Stimulated activated CD4-positive, alpha-beta T cell treated with anti-CD3 and anti-CD28 coated beads, Interleukin-12 subunit alpha, Interleukin-12 subunit beta, amount 100 ng/mL, for 4 hours (primary cell): ENCODE data around the gene MYO7A.
A peak's percentile ranks its signal among the peaks of the same experiment; 100 is the strongest.

Source experiments
- DNase-seq: peaks from one replicate; pipeline ENCODE4 v3.0.0-alpha.2; 2020

MYO7A gene

DNA sequence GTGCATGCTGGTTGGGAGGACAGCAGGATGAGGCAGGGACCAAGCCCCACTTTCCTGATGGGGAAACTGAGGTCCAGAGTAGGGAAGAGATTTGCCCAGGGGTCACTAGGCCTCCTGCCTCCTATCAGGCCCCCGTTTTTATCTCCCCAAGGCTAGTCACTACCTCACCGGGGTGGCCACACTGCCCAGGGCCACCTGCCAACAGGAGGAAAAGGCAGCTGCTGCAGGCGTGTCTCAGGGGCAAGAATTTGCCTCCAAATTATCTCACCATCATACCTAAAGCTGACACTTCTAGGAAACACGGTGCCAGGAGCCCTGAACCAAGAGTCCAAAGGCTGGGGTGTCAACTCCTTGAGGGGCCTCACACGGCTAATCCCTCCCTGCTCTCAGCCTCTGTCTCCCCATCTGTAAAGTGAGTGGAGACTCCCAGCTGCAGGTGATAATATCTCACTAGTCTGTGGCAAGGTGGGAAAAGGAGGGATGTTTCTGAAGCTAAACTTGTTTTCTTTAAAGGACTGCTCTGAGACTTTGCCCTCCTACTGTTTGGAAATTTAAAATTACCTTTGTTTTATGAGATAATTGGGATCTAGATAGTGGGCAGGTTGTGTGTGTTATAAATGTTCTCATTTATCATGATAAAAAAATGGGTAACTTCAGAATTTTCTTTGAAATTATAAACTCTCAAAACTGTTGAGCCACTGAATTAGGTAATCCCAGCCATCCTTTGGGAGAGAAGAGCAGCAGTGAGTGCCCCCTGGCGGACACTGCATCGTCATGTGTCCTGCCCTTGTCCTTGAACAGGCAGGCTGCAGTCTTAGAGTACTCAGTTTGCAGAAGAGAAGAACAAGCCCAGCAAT is 60.0 kb downstream of the MYO7A start:
- DNase-seq: peak; percentile 60

DNA sequence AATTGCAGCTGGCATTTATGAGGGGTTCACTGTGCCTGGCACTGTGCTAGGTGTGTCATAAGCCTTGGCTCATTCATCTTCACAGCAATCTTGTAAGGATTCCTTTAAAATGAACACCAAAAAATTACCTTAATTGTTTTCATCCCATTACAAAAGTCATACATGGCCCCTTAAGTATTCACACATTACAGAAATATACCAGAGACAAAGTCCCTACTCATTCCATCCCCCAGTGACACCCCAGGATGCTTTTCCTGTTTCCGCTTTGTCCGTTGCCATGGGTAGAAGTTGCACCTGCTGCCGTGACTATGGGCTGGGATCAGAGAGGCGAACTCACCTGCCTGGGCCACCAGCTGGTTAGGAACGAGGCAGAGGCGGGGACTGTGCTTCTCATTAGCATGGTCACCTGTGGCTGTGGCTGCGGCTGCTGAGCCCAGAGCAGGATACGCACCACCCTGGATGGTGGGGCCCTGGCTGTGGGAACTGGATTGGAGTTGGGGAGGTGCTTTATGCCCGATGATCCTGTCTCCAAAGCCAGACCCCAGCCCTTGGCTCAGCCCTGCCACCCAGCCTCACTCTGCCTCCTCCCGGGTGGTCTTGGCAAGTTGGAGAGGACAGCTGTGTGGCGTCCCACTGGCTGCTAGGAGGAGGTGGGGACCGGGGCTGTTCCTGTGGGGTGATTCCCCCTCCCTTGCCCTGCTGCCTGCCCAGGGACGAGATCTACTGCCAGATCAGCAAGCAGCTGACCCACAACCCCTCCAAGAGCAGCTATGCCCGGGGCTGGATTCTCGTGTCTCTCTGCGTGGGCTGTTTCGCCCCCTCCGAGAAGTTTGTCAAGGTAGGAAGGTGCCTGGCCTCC is 60.8 kb downstream of the MYO7A start:
- no peak for DNase-seq

DNA sequence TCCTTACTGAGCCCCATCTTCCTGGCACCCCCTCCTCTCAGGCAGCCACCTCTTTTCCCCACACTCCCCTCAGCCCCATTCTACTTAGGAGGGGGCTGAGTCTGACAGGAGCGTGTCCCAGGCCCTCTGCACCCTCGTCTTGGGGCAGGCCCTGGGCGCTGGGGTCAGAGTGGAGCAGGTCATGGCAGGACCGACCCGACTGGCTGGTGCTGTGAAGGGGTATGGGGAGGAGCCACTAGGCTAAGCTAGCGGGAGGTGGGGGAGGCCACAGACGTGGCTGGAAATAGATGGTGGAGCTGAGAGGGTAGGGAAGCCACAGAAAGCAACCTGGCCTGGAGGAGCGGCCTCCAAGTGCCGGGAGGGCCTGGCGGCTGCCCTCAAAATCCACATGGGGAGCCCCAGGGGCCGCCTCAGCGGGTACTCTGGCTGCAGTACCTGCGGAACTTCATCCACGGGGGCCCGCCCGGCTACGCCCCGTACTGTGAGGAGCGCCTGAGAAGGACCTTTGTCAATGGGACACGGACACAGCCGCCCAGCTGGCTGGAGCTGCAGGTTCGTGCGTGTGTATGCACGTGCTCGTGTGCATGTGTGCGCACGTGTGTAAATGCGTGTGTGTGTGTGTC is 61.7 kb downstream of the MYO7A start:
- no peak for DNase-seq

DNA sequence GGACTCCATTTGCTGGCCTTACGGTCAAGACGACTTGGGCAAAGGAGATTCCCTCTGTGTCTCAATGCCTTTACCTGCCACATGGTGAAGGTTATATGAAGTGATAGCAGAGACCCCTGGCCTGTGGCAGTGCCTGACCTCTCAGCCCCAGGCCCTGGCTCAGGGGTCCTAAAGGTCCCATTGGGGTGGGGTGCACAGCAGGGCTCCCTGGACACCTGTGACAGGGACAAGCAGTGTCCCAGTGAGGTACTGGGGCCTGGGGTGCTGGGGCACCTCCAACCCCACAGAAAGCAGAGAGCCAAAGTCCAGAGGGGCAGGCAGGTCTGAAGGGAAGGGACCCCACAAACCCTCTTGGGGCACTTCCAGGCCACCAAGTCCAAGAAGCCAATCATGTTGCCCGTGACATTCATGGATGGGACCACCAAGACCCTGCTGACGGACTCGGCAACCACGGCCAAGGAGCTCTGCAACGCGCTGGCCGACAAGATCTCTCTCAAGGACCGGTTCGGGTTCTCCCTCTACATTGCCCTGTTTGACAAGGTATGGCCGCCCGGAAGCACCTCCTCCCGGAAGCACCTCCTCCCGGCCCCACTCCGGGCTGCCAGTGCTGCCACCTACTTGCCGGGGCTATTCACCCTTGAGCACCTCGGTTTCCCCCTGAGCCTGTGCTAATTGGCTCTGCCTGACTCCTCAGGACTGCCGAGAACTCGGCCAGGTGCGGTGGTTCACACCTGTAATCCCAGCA is 62.5 kb downstream of the MYO7A start:
- DNase-seq: no peak

DNA sequence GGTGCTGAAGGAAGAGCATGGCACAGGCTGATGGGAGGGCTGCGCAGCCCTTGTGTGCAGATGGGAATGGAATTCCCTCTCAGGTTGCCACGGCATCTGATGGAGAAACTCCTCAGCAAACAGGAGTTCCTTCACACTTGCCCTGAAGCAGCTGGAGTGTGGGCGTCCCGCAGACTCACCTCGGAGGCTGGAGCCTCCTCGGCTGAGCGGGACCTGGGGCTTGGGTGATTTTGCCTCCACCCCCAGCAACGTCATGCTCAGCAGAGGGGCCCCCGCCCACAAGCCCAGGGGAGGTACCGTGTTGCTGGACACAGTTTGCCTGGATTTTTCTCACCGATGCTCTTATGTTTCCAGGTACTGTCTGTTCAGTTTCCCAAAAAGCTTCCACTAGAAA is 63.4 kb downstream of the MYO7A start:
- no peak for DNase-seq

DNA sequence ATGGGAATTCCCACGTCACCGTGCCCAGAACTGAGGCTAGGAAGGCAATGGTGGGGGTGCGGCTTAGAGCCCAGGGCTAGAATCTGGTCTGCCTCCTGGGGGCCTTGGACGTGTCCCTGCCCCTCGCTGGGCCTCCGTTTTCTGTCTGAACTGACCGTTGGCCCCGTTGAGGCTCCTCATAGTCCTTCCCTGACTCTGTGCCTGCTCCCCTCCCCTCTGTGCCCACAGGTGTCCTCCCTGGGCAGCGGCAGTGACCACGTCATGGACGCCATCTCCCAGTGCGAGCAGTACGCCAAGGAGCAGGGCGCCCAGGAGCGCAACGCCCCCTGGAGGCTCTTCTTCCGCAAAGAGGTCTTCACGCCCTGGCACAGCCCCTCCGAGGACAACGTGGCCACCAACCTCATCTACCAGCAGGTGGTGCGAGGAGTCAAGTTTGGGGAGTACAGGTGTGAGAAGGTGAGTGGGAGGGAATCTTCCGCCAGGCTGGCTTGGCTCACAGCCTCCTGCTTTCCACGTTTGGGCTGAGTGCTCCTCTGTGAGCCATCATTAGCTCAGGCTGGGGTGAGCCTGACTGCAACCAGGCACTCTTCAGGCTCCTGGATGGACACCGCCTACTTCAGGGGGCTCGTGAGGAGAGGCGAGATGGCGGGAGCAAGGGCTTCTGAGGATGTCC is 63.9 kb downstream of the MYO7A start:
- DNase-seq: peak; percentile 47

DNA sequence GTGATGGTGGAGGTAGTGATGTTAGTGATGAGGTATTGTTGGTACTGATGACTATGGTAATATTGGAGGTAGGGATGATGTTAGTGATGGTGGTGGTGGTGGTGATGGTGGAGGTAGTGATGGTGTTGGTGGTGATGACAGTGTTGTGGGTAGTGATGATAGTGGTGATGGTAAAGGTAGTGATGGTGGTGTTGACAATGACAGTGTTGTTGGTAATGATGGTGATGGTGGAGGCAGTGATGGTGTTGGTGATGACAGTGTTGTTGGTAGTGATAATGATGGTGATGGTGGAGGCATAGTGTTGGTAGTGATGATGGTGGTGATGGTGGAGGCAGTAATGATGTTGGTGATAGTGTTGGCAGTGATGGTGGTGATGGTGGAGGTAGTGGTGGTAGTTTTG is 65.1 kb downstream of the MYO7A start:
- no peak for DNase-seq

DNA sequence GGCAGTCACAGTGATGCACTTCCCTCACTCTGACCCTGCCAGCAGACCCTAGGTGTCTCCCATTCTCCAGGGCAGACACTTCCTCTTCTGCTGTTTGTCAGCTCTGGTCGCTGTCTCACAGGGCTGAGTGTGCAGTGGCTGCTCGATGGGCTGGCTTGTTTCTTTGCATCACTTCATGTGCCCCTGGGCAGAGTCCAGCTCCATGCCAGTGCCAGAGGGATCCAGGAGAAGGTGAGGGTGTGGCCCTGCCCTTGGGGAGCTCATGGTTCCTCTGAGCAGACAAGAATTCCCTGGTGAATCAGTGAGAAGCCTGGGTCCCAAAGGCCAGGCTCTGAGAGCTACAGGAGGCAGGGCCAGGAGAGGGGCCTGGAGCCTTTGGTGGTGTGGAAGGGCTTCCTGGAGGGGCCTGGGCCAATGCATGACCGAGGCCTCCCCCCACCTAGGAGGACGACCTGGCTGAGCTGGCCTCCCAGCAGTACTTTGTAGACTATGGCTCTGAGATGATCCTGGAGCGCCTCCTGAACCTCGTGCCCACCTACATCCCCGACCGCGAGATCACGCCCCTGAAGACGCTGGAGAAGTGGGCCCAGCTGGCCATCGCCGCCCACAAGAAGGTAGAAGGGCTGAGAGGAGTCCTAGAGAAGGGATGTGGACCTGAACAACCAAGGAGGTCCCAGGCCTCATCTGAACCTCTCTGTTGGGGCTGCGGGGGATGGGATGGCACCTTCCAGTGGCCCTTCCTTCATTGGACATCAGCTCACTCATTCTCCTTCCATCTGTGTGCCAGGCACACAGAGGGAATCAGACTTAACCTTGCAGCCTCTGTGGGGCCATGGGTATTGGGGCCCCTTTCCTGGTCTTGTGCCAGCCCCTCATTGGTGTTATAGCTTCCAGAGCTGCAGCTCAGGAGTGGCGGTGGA is 66.1 kb downstream of the MYO7A start:
- DNase-seq: no peak

DNA sequence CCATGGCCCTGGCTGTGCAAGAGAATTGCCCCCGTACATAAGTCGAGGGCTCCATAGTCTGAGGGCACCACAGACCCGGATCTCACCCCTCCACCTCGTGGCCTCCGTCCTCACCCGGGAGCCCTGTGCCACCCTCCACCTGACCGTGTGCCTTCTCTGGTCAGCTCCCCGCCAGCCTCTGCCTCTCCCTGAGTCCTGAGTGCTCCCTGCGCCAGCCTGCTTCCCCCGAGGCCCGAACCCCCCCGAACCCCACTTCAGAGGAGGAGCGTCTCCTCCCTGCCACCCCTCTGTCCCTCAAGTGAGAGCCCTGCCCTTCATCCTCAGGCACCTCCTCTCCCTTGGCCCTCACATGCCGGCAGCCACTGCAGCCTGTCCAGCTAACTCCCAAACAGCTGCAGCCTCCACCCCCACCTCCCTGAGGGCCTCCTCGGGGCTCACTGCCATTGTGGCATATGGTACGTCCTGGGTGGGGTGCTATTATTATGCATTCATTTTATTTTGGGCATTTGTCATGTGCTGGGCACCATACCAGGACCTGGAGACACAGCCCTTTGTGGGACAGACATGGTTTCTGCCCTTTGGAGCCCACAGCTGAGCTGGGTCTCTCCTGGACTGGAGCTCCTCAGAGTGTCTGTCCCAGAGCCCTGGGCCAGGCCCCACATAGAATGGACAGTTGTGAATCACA is 67.2 kb downstream of the MYO7A start:
- no peak for DNase-seq

DNA sequence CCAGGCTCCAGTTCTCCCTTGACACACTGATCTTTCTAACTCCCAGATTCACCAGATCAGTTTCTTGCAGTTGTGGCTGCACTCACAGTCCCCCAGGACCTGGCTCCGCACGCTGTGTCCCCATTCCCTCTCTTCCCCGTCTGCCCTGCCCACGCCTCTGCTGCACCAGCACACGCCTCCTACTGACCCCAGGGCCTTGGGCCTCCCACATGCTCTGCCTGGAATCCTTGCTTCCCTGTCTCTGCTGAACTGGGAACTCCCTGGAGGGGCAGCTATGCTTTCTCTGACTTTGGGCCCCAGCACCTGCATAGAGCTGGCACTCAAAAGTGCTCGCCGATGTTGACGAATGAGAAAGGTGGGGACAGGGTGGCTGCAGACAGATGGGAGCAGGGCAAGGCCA is 68.9 kb downstream of the MYO7A start:
- DNase-seq: no peak

DNA sequence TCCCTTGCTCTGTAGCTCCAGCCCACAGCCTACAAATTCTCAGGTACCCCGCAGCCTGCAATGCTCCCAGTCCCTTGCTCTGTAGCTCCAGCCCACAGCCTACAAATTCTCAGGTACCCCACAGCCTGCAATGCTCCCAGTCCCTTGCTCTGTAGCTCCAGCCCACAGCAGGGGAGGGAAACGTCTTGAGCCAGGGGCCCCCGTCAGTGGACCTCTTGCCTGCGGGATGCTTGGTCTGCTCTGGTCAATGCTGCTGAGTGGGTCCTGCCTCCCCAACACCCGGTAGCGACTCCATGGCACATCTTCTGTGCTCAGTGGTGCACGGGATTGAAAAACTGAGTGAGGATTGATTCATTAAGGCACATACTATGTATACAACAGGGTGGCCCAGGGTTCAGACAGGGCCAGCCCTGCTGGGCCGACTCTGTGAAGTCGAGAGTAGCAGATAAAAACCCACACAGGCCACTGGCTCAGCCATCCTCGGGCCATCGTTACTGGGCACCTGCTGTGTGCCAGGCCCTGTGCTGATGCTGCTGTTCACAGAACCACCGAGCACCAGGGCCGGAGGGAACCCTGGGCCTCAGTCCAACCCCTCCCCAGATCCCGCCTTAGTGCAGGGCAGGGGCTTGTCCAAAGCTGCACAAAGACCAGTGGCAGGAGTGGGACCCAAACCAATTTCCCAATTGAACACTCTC is 69.7 kb downstream of the MYO7A start:
- DNase-seq: no peak

DNA sequence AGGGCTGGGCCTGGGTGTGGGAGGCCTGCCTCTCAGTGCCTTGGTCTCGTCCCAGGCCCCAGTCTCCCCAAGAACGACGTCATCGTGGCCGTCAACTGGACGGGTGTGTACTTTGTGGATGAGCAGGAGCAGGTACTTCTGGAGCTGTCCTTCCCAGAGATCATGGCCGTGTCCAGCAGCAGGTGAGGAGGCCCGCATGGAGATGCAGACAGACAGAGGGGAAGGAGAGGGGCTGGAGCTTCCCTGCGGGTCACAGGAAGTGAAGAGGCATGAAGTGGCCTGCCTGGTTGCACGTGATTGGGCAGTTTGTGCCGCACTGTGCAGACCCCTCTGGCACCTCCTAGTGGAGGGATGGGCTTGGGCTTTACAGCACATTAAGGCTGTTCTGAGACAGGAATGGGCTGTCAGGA is 70.4 kb downstream of the MYO7A start:
- DNase-seq: no peak

DNA sequence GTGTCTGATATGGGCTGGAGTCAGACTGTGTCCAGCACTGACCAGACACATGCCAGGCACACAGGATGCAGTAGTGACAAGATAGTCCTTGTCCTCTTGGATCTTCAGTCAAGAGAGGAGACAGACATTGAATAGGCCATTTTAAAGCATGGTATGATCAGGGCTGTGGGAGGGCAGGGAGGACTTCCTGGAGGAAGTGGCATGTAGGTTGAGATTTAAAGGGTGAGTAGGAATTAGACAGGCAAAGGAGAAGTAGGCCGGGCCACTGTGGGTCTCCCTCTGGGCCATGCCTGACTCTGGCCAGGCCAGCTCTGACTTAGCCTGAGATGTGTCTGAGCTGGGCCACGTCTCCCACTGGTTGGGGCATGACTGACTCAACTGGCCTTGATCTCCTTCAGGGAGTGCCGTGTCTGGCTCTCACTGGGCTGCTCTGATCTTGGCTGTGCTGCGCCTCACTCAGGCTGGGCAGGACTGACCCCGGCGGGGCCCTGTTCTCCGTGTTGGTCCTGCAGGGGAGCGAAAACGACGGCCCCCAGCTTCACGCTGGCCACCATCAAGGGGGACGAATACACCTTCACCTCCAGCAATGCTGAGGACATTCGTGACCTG is 71.2 kb downstream of the MYO7A start:
- DNase-seq: no peak

DNA sequence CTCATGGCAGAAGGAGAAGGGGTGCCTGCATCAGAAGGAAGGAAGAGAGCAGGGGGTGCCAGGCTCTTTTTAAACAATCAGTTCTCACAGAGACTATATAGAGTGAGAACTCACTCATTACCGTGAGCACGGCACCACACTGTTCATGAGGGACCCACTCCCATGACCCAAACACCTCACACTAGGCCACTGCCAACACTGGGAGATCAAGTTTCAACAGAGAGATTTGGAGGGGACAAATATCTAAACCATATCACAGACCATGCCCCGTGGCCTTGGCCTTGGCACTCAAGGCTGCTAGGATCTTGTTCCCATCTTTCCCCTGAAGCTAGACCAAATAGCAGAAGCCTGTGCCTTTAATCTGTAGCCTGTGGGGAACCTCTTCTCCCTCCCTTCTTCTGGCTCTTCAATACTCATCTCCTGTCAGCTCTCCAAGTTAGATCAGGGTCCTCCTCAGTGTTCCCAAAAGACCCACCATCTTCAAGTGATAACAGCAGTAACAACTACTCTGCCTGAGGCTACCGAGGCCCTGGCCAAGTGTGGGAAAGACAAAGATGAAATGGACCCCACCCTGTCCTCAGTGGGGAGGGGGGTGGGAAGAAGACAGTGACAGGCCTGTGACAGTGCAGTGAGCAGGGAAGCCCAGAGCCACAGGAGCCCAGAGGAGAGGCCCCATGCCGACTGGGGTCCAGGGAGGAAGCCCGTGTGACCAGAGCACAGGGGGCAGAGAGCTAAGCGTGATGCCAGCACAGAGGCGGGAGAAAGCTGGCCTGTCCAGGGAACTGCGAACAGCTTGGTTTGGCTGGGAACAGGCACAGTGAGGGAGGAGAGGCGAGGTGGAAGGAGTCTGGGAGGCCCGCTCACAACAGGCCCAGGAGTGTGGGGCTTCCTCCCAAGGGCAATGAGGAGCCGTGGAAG is 72.6 kb downstream of the MYO7A start:
- DNase-seq: no peak

DNA sequence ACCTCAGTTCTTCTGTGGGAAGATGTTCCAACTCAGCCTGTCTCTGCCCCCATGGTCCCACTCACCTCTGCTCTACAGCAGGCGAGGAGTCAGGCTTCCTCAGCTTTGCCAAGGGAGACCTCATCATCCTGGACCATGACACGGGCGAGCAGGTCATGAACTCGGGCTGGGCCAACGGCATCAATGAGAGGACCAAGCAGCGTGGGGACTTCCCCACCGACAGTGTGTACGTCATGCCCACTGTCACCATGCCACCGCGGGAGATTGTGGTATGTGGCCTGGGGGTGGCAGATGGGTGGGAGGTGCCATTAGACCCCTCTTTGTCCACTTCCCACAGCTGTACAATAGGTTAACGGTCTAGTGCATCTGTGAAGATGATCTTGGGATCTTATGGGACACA is 73.3 kb downstream of the MYO7A start:
- DNase-seq: no peak

DNA sequence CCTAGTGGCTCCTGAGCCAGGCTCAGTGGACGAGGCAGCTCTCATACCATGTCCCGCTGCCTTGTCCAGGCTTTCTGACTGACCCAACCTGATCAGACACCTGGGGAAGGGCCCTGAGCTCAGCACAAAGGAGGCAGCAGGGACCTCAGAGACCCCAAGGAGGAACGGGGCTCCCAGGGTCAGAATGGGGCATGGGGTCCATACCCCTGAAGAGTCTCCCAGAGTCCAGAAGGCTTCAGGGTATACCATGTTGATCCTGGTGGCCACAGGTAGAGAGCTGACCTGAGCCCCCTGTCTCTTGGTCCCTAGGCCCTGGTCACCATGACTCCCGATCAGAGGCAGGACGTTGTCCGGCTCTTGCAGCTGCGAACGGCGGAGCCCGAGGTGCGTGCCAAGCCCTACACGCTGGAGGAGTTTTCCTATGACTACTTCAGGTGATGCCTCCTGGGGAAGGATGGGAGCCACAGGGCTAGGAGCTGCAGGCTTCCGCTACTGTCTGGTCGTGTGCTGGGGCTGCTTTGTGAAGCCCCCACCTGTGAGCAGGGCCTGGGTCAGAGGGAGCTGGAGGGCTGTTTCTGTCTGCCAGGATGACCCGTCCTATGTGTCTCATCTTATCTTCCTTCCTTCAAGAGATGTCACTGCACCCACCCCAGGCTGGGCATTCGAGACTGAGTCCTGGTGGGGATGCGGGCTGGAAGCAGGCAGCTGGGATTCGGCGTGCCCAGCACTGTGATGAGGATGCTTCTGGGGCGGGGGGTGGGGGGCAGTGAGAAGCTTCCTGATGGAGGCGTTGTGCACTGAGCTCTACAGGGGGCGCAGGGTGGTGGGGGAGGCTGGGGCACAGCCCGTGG is 74.2 kb downstream of the MYO7A start:
- DNase-seq: no peak
